ENCODE results near the gene PTCD2. TPM values are rescaled to one million over a fixed set of nuclear protein-coding genes. Genes with fewer than 3 reads are reported as not detected.

The PTCD2 gene
- total RNA-seq, 4 donors from 2014 or later = 6.7 to 13.2 (median 9.5) TPM

GRCh38 chr5:72305194-72306142 lies 14.7 kb upstream of the PTCD2 start:
- TF ChIP-seq, protein P1, sequence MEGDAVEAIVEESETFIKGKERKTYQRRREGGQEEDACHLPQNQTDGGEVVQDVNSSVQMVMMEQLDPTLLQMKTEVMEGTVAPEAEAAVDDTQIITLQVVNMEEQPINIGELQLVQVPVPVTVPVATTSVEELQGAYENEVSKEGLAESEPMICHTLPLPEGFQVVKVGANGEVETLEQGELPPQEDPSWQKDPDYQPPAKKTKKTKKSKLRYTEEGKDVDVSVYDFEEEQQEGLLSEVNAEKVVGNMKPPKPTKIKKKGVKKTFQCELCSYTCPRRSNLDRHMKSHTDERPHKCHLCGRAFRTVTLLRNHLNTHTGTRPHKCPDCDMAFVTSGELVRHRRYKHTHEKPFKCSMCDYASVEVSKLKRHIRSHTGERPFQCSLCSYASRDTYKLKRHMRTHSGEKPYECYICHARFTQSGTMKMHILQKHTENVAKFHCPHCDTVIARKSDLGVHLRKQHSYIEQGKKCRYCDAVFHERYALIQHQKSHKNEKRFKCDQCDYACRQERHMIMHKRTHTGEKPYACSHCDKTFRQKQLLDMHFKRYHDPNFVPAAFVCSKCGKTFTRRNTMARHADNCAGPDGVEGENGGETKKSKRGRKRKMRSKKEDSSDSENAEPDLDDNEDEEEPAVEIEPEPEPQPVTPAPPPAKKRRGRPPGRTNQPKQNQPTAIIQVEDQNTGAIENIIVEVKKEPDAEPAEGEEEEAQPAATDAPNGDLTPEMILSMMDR (IDR thresholded peaks at IDR 0.05 in 4 of 5, conservative IDR thresholded peaks at IDR 0.05 in 1 of 5) = no peak
- TF ChIP-seq POLR2A (IDR thresholded peaks at IDR 0.05) = no peak
- Histone ChIP-seq H3K4me3 (no peak overlapping the region), H3K4me1 (peaks cover 8 to 17% of the 10 kb centered on the region in 2 donors), H3K27ac (peak overlapping the region in 3 of 4 donors; percentile 12 to 91 (median 16)), H3K36me3 (no peaks in the 10 kb centered on the region), H3K27me3 (no peaks in the 10 kb centered on the region), H3K9me3 (no peaks in the 10 kb centered on the region)
- in situ Hi-C loops (cut with MboI; ENCODE audit: low sequenced_read_pairs in 4 of 4) = loop anchor here in 3 of 4 donors (5.0 to 25.0 kb wide), 5 partner anchors 168 to 721 kb away; partner anchors contain the start of gene MCCC2 (in 1 of the 3)
- intact Hi-C loops (cut with DNase I; ENCODE audit: low total_unique reads) = no loop called here
- ATAC-seq (no peak), DNase-seq (no peak)

DNA sequence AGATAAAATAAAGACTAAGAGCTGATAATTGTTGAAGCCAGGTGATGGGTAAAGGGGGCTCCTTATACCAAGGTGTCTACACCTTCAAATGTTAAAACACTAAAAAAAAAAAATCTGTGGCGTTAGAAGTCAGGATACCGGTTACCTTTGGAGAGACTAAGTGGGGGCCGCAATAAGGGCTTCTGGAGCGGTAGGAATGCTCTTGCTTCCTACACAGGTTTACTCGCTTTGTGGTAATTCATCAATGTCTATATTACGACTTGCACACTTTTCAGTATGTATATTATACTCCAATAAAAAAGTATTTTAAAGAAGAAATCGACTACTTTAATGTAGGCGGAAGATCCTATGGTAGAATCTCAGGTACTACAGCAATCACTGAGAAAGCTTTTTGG lies 12.6 kb upstream of the PTCD2 start:
- TF ChIP-seq POLR2A (IDR thresholded peaks at IDR 0.05) = no peak
- TF ChIP-seq, protein P1 (IDR thresholded peaks at IDR 0.05 in 4 of 5, conservative IDR thresholded peaks at IDR 0.05 in 1 of 5) = no peak
- H3K36me3 ChIP-seq = peaks cover 0 to 15% of the 10 kb centered on the region in 2 donors
- H3K27me3 ChIP-seq = no peaks in the 10 kb centered on the region
- DNase-seq (no peak), ATAC-seq (peak in 1 of 2 donors; percentile 1)
- in situ Hi-C loops (cut with MboI; ENCODE audit: low sequenced_read_pairs in 4 of 4) (loop anchor here in 3 of 4 donors (5.0 to 25.0 kb wide), 5 partner anchors 170 to 723 kb away; partner anchors contain the start of gene MCCC2 (in 1 of the 3)), intact Hi-C loops (cut with DNase I; ENCODE audit: low total_unique reads) (no loop called here)
- H3K4me3 ChIP-seq = peak overlapping the region; percentile 63 to 86 (median 81)
- H3K4me1 ChIP-seq = peaks cover 7 to 8% of the 10 kb centered on the region in 2 donors
- no peaks in the 10 kb centered on the region for H3K9me3 ChIP-seq
- peak overlapping the region; percentile 91 to 97 (median 94) for H3K27ac ChIP-seq

- in situ Hi-C loops (cut with MboI; ENCODE audit: low sequenced_read_pairs in 4 of 4) (loop anchor here in 3 of 4 donors (5.0 to 25.0 kb wide), 5 partner anchors 171 to 723 kb away; partner anchors contain the start of gene MCCC2 (in 1 of the 3)), intact Hi-C loops (cut with DNase I; ENCODE audit: low total_unique reads) (loop anchor here (1.0 kb wide), 2 partner anchors 171 to 525 kb away; no protein-coding TSS in a partner anchor)
- ATAC-seq (peak; percentile 97), DNase-seq (peak; percentile 98)
- peaks cover 0 to 15% of the 10 kb centered on the region in 2 donors for H3K36me3 ChIP-seq
- peak overlapping the region; percentile 91 to 97 (median 94) for H3K27ac ChIP-seq
- peaks cover 7 to 8% of the 10 kb centered on the region in 2 donors for H3K4me1 ChIP-seq
- H3K4me3 ChIP-seq = peak overlapping the region; percentile 63 to 86 (median 81)
- H3K27me3 ChIP-seq = no peaks in the 10 kb centered on the region
- TF ChIP-seq, protein P1 (IDR thresholded peaks at IDR 0.05 in 4 of 5, conservative IDR thresholded peaks at IDR 0.05 in 1 of 5) = peak; percentile 86 to 93 (median 87)
- TF ChIP-seq POLR2A (IDR thresholded peaks at IDR 0.05) = peak; percentile 83 to 95
- no peaks in the 10 kb centered on the region for H3K9me3 ChIP-seq
Measured at GRCh38 chr5:72307968-72308852, 12.0 kb upstream of the PTCD2 start.

DNA sequence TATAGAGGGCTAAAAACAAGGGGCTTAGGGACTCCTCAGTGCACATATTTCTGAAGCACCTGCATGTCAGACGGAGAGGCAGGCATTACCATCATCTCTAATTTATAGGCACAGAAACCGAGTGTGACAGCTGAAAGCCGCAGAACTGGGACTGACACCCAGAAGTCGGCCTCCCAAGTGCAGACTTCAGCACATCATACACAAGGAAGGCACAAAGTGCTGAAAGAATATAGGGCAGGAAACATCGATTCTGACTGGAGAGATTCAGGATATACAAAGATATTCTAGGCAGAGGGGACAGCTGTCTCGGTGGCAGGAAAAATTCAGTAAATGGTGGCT lies 11.4 kb upstream of the PTCD2 start:
- DNase-seq = no peak
- Histone ChIP-seq H3K36me3 (peaks cover 0 to 15% of the 10 kb centered on the region in 2 donors), H3K27me3 (no peaks in the 10 kb centered on the region), H3K4me1 (peaks cover 7 to 8% of the 10 kb centered on the region in 2 donors), H3K9me3 (no peaks in the 10 kb centered on the region), H3K4me3 (peak overlapping the region in 3 of 4 donors; percentile 10 to 86 (median 76)), H3K27ac (peak overlapping the region; percentile 91 to 97 (median 94))
- no peak for ATAC-seq
- in situ Hi-C loops (cut with MboI; ENCODE audit: low sequenced_read_pairs in 4 of 4) = loop anchor here in 3 of 4 donors (5.0 to 25.0 kb wide), 5 partner anchors 172 to 724 kb away; partner anchors contain the start of gene MCCC2 (in 1 of the 3)
- intact Hi-C loops (cut with DNase I; ENCODE audit: low total_unique reads) = loop anchor here (1.0 kb wide), 2 partner anchors 172 to 526 kb away; no protein-coding TSS in a partner anchor
- TF ChIP-seq, protein P1 (IDR thresholded peaks at IDR 0.05 in 4 of 5, conservative IDR thresholded peaks at IDR 0.05 in 1 of 5) = no peak
- TF ChIP-seq POLR2A (IDR thresholded peaks at IDR 0.05) = no peak
